NCI-H2107 (cell line): ENCODE results near the gene NTF3.

Experiments used
- DNase-seq: peaks from one replicate; lab custom pipeline; 2025; lab: John Stamatoyannopoulos, UW

The NTF3 gene

DNA sequence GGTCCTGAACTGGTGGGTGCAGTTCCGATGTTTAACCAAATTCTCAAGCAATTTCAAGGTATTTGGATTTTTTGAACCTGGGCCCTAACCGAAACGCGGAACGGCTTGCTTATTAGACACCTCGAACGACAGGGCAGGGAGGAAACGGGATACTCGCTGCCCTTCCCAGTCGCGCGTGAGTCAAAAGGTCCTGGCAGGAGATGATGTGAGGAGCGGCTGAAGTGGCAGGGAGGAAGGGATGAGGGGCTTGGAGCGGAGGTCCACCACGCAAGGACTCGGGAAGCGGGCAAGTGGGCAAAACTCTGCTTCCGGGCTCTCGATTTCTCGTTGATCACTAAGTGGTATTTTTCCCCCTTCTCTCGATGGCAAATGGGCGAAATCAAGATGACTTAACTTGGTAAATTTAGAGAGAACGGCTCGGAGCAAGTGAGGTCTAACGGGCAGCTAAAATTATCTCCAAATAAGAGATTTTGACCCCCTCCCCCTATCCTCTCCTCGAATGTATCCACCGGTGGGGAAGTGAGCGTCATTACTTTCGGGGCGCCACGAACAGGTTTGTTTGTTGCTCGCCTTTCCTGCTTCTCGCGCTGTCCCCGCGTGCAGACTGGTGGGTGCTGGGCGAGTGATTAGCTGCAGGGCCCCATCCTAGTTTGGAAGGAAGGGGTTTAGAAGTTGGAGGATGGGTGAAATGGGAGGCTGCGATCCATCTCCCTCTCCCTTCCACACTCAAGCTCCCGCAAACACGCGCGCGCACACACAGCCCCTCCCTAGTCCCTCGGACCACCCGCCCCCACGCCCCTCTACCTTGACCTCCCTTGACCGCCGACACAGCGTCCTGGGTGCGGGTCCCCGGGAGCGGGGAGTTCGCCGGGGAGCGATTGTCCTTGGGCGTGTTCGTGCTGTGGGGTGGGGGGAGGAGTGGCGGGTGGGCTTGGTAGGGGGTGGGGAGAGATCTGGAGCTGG, 986 bp upstream of the NTF3 start:
- peak; percentile 26 for DNase-seq

DNA sequence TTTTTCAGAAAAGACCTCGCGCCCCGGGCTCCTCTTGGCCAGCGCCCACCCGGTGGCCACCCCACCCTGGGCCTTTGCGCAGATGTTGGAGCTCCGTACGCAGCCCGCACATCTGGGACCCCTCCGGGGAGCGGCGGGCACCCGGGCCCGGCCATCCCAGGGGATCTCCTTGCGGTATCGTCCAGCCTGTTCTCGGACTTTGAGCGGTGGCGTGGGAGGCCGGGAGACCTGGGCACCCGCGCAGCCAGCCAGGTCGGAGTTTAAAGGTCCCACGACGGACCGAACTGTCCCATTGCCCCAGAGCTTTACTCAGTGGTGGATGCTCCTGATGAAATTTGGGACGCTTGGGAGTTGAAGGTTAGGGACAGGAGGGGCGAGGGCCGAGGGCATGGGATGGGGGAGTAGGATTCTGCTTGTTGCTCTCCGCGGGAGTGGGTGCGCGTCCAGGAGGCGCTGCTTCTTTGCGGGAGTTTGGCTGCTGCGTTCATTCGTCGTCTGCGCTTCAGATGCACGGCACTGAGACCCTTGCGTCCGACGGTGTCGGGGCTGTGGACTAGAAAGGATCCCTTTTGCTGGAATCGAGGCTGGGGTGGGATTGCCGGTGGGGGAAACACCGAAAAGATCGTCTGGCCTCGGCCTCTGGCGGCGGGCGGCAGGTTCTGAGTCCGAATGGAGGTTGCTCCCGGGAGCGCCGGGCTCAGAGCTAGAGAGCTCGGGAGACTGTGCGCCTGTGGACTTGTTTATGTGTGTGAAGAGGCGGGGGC, 1.4 kb downstream of the NTF3 start:
- no peak for DNase-seq

GRCh38 chr12:5433845-5434646, 2.1 kb downstream of the NTF3 start:
- DNase-seq = no peak

GRCh38 chr12:5434647-5435560, 3.0 kb downstream of the NTF3 start:
- DNase-seq = no peak

DNA sequence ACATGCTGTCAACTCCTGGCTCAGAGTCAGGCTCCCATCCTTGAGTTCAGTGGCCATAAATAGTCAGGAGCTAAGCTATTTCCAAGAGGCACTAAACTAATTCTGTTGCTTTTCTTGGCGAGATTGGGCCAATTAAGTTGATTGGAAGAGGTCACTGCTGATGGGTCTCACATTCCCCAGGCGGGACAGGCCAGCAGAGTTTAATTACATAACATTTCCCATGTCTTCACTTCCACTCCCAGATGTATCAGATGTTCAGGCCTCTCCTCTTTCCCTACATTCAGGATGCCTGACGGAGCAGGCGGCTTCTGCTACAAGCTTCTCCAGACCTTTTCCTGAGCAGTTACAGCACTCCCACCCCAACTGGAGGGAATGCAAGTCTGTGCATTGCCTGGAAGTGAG, 5.3 kb downstream of the NTF3 start:
- no peak for DNase-seq

DNA sequence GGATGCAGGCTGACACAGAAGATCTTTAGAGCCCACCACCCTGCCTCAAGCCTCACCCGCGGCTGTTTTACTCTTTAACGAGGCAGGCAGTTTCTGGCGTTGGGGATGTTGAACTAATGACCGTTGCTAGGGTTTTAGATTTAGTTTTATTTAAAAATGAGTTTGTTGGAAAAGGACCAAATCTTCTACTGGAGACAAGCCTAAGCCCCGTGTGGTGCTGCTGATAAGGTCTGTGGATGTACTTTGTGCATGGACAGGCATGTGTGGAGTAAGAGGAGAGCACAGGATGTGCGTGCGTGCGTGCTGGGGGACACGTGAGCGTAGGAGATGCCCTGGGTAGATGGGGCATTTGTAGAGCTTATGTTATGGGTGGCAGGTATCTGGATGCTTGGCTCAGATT, 5.7 kb downstream of the NTF3 start:
- DNase-seq = no peak

DNA sequence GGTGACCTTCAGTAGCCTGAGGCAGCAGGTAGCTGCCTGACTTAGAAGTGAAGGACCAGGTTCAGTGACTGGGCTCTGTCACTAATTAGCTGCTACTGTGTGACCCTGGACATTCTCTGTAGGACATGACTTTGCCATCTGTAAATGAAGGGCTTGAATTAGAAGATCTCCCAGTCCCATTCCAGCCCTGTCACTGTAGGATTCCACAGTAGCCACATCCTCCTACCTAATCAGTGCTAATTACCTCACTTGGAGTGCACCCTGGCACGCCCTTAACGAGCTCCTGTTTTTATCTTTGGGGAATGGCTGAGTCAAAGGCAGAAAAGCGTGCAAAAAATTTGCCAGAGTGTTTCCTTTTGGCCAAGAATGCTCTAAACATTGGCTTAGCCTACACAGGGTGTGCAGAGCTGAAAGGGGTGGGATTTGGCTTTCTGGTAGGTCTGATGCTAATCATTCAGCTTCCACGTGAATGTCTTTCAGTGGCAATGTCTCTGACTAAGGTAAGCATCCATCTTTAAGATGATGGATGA, 6.8 kb downstream of the NTF3 start:
- DNase-seq = no peak

- no peak for DNase-seq
Measured at GRCh38 chr12:5439371-5439771, 7.5 kb downstream of the NTF3 start.

DNA sequence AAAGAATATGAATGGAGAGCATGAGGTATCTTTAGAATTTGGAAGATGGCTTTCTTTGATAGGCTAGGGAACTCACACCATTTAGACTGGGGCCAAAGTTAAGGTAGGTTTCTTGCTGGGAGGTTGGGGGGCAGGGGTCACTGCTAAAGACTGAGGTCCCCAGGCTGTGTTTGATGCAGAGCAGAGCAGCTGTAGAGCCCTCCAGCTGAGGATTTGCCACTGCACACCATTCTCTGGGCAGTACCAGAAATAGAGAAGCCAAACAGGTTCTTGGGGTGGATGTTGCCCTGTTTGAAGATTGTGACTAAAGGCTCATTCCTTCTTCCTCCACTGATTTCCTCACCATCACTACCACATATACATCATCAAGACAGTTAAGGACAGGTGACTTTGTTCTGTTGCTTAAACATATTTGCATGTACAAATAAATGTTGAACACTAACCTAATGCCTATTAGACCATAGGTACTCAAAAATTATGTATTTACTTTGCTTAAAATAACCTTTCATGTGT, 7.9 kb downstream of the NTF3 start:
- no peak for DNase-seq

GRCh38 chr12:5440978-5441377, 9.1 kb downstream of the NTF3 start:
- no peak for DNase-seq

GRCh38 chr12:5441497-5442236, 9.8 kb downstream of the NTF3 start:
- DNase-seq = peak; percentile 40

GRCh38 chr12:5442251-5443006, 10.5 kb downstream of the NTF3 start:
- no peak for DNase-seq

GRCh38 chr12:5444520-5444919, 12.6 kb downstream of the NTF3 start:
- DNase-seq = no peak

- DNase-seq = no peak
Measured at GRCh38 chr12:5447320-5447719, 15.4 kb downstream of the NTF3 start.

DNA sequence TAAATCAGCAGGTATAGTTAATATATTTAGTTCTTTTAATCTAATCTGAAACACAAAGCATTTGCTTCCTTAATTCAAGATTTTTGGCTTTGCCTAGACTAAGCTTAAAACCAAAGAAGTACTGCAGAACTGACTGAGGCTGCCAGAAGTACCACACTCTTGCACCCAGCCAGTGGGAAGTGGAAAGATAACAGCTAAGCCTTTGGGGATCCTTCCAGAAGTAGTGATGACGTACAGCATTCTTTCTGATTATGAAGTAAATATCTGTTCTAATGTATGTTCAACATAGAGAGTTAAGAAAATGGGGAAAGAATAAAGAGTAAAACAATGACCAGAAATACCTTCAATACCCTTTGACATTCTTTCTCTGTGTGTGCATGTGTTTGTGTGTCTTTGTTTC, 19.3 kb downstream of the NTF3 start:
- no peak for DNase-seq

DNA sequence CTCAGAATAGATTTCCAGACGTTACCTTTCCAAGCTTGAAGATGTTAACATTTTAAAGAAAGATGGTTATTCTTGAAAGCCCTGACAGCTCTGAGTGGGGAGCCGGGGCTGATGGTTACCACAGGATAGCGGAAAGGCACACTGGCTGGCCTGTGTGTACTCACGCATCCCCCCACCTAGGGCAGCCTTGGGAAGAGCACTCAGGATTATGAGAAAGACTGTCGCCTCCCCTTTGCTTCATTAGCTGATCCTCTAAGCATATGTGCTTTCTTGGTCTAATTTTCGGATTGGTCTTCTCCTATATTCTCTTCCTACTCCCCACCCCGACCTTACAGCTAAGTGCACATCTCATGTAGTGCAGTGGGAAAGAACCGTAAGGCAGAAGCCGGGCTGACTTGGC, 20.7 kb downstream of the NTF3 start:
- no peak for DNase-seq

GRCh38 chr12:5453466-5453865, 21.6 kb downstream of the NTF3 start:
- DNase-seq = no peak

DNA sequence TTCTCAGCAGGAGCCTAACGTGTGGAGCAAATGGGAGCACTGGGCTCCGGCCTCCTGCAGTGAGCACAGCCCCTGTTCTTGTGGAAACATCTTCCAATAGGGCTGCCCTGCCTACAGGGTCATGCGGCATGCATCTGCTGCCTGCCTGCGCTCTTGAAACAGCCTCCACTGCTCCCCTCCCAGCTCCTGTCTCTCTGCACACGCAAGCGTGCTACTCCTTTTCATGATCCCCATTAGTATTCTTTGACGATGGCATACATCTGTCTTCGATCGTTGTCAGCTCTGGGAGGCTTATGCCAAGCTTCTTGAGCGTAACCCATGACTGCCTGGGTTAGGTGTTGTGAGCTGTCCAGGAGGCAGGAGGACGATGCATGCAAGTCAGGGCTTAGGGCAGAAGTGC, 23.1 kb downstream of the NTF3 start:
- DNase-seq = no peak

GRCh38 chr12:5456030-5456429, 24.1 kb downstream of the NTF3 start:
- no peak for DNase-seq
